Measurements from ENCODE around the gene CAMKV. TPM values are rescaled to one million over a fixed set of nuclear protein-coding genes. Genes with fewer than 3 reads are reported as not detected.

CAMKV gene
- total RNA-seq, 1 donor = not detected

GRCh38 chr3:49864505-49864904, 5.2 kb downstream of the CAMKV start:
- Histone ChIP-seq H3K36me3 (ENCODE audit: insufficient read depth, low read length) (no peaks in the 10 kb centered on the region), H3K4me1 (ENCODE audit: insufficient read depth, low read length) (no peaks in the 10 kb centered on the region), H3K4me3 (ENCODE audit: insufficient read depth, low read length) (no peak overlapping the region), H3K9me3 (ENCODE audit: low read depth, low read length) (no peaks in the 10 kb centered on the region), H3K79me2 (ENCODE audit: insufficient read depth, low read length) (no peaks in the 10 kb centered on the region), H3K27ac (ENCODE audit: low read depth, low read length) (no peak overlapping the region), H4K20me1 (ENCODE audit: insufficient read depth, low read length) (no peaks in the 10 kb centered on the region), H3K27me3 (ENCODE audit: insufficient read depth, low read length) (peaks cover 39% of the 10 kb centered on the region), H2AFZ (ENCODE audit: low read length) (no peak overlapping the region), H3K4me2 (ENCODE audit: insufficient read depth, low read length) (no peak overlapping the region)
- DNase-seq (ENCODE audit: insufficient read length, low spot score, missing footprints) = peak; percentile 76
- TF ChIP-seq CTCF (IDR thresholded peaks at IDR 0.05; ENCODE audit: extremely low read depth, low read depth, low read length) = no peak

- Histone ChIP-seq H3K4me2 (ENCODE audit: insufficient read depth, low read length) (no peak overlapping the region), H3K9me3 (ENCODE audit: low read depth, low read length) (no peaks in the 10 kb centered on the region), H4K20me1 (ENCODE audit: insufficient read depth, low read length) (no peaks in the 10 kb centered on the region), H3K4me3 (ENCODE audit: insufficient read depth, low read length) (no peak overlapping the region), H2AFZ (ENCODE audit: low read length) (no peak overlapping the region), H3K79me2 (ENCODE audit: insufficient read depth, low read length) (peaks cover 12% of the 10 kb centered on the region), H3K27me3 (ENCODE audit: insufficient read depth, low read length) (peaks cover 14% of the 10 kb centered on the region), H3K27ac (ENCODE audit: low read depth, low read length) (no peak overlapping the region), H3K36me3 (ENCODE audit: insufficient read depth, low read length) (no peaks in the 10 kb centered on the region), H3K4me1 (ENCODE audit: insufficient read depth, low read length) (peaks cover 11% of the 10 kb centered on the region)
- no peak for TF ChIP-seq CTCF (IDR thresholded peaks at IDR 0.05; ENCODE audit: extremely low read depth, low read depth, low read length)
- peak; percentile 74 for DNase-seq (ENCODE audit: insufficient read length, low spot score, missing footprints)
Observed at GRCh38 chr3:49859576-49860305, 10.0 kb downstream of the CAMKV start.

- Histone ChIP-seq H2AFZ (ENCODE audit: low read length) (peak within 1 kb of the TSS; percentile 97), H3K9me3 (ENCODE audit: low read depth, low read length) (no peaks in the 10 kb centered on the region), H3K79me2 (ENCODE audit: insufficient read depth, low read length) (peaks cover 15% of the 10 kb centered on the region), H3K4me2 (ENCODE audit: insufficient read depth, low read length) (peak within 1 kb of the TSS; percentile 95), H3K4me1 (ENCODE audit: insufficient read depth, low read length) (peaks cover 11% of the 10 kb centered on the region), H3K4me3 (ENCODE audit: insufficient read depth, low read length) (peak within 1 kb of the TSS; percentile 80), H3K27me3 (ENCODE audit: insufficient read depth, low read length) (no peaks in the 10 kb centered on the region), H3K36me3 (ENCODE audit: insufficient read depth, low read length) (no peaks in the 10 kb centered on the region), H4K20me1 (ENCODE audit: insufficient read depth, low read length) (no peaks in the 10 kb centered on the region), H3K27ac (ENCODE audit: low read depth, low read length) (peak within 1 kb of the TSS; percentile 30)
- TF ChIP-seq CTCF (IDR thresholded peaks at IDR 0.05; ENCODE audit: extremely low read depth, low read depth, low read length) = no peak
- DNase-seq (ENCODE audit: insufficient read length, low spot score, missing footprints) = peak; percentile 99
Observed at GRCh38 chr3:49856181-49857005, 13.3 kb downstream of the CAMKV start, which contains the start of gene TRAIP. TRAIP (minus strand) TSS chr3:49856564; CDS start chr3:49856453, 111 bp downstream.

GRCh38 chr3:49855662-49856061, 14.0 kb downstream of the CAMKV start:
- TF ChIP-seq CTCF (IDR thresholded peaks at IDR 0.05; ENCODE audit: extremely low read depth, low read depth, low read length) = no peak

More at GRCh38 chr3:49855662-49856061, 14.0 kb downstream of the CAMKV start:
- no peak overlapping the region for H2AFZ ChIP-seq (ENCODE audit: low read length)
- DNase-seq (ENCODE audit: insufficient read length, low spot score, missing footprints) = peak; percentile 77
- peak overlapping the region; percentile 30 for H3K27ac ChIP-seq (ENCODE audit: low read depth, low read length)
- H3K36me3 ChIP-seq (ENCODE audit: insufficient read depth, low read length) = no peaks in the 10 kb centered on the region
- peaks cover 15% of the 10 kb centered on the region for H3K79me2 ChIP-seq (ENCODE audit: insufficient read depth, low read length)
- H3K27me3 ChIP-seq (ENCODE audit: insufficient read depth, low read length) = no peaks in the 10 kb centered on the region
- H4K20me1 ChIP-seq (ENCODE audit: insufficient read depth, low read length) = no peaks in the 10 kb centered on the region
- peak overlapping the region; percentile 80 for H3K4me3 ChIP-seq (ENCODE audit: insufficient read depth, low read length)
- H3K9me3 ChIP-seq (ENCODE audit: low read depth, low read length) = no peaks in the 10 kb centered on the region
- peak overlapping the region; percentile 95 for H3K4me2 ChIP-seq (ENCODE audit: insufficient read depth, low read length)
- peaks cover 11% of the 10 kb centered on the region for H3K4me1 ChIP-seq (ENCODE audit: insufficient read depth, low read length)
